AG09309 (cell line): Measurements from ENCODE around the gene UST.
A peak's percentile ranks its signal among the peaks of the same experiment; 100 is the strongest.

Source experiments
- DNase-seq: peaks from one replicate; pipeline ENCODE4 v3.0.0-alpha.2; 2010; ENCODE audit warnings: low read depth
- H3K4me3 ChIP-seq: 2 replicates; pipeline ENCODE4 v1.5.1; 2011; ENCODE audit warnings: mild to moderate bottlenecking, low read depth, low read length, moderate library complexity; ENCODE audit not compliant: control insufficient read depth
- CTCF ChIP-seq: IDR thresholded peaks from 2 replicates; pipeline ENCODE4 v1.5.1; 2011; ENCODE audit warnings: mild to moderate bottlenecking, low read depth, low read length, inconsistent platforms; ENCODE audit not compliant: insufficient read depth, control insufficient read depth; ENCODE audit errors: missing control alignments

UST gene

GRCh38 chr6:148945301-148946021 lies 198.6 kb downstream of the UST start:
- H3K4me3 ChIP-seq, result no peak overlapping the region
- DNase-seq, result no peak
- TF ChIP-seq CTCF, result no peak

- DNase-seq, result no peak
- no peak overlapping the region for H3K4me3 ChIP-seq
- TF ChIP-seq CTCF, result peak; percentile 84
Observed at GRCh38 chr6:148947621-148948444, 201.0 kb downstream of the UST start.

GRCh38 chr6:148951662-148952061 lies 204.8 kb downstream of the UST start:
- TF ChIP-seq CTCF, result no peak
- no peak overlapping the region for H3K4me3 ChIP-seq
- DNase-seq, result no peak

GRCh38 chr6:148952147-148953035 lies 205.6 kb downstream of the UST start:
- H3K4me3 ChIP-seq, result no peak overlapping the region
- DNase-seq, result no peak
- TF ChIP-seq CTCF, result no peak

- no peak for DNase-seq
- H3K4me3 ChIP-seq, result no peak overlapping the region
- TF ChIP-seq CTCF, result no peak
Observed at GRCh38 chr6:148954461-148954860, 207.6 kb downstream of the UST start.

- DNase-seq, result no peak
- no peak overlapping the region for H3K4me3 ChIP-seq
- TF ChIP-seq CTCF, result no peak
Observed at GRCh38 chr6:148954934-148955333, 208.1 kb downstream of the UST start.
